GM12872 (cell line): Measurements from ENCODE around the gene WWOX.

Experiments used
- TF ChIP-seq, protein P1 (sequence below): IDR thresholded peaks from 3 replicates; pipeline ENCODE4 v1.5.1; 2011; ENCODE audit warnings: low read depth, mild to moderate bottlenecking, low read length, moderate library complexity; ENCODE audit not compliant: insufficient read depth

The WWOX gene

DNA sequence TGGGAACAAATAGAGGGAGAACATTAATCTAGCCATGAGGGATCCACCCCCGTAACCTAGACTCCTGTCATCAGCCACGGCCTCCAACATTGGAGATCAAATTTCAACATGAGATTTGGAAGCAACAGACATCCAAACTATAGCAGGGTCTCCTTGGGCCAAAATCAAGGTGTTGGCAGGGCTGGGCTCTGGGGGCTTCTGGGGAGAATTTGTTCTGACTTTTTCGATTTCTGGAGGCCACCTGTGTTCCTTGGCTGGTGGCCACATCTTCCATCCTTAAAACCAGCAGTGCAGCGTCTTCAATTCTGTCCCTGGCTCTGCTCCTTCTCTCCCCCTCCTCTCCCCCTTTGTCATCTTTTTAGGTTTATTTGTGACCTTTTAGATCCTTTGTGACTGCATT is 546.2 kb downstream of the WWOX start:
- TF ChIP-seq, protein P1, sequence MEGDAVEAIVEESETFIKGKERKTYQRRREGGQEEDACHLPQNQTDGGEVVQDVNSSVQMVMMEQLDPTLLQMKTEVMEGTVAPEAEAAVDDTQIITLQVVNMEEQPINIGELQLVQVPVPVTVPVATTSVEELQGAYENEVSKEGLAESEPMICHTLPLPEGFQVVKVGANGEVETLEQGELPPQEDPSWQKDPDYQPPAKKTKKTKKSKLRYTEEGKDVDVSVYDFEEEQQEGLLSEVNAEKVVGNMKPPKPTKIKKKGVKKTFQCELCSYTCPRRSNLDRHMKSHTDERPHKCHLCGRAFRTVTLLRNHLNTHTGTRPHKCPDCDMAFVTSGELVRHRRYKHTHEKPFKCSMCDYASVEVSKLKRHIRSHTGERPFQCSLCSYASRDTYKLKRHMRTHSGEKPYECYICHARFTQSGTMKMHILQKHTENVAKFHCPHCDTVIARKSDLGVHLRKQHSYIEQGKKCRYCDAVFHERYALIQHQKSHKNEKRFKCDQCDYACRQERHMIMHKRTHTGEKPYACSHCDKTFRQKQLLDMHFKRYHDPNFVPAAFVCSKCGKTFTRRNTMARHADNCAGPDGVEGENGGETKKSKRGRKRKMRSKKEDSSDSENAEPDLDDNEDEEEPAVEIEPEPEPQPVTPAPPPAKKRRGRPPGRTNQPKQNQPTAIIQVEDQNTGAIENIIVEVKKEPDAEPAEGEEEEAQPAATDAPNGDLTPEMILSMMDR, result no peak

DNA sequence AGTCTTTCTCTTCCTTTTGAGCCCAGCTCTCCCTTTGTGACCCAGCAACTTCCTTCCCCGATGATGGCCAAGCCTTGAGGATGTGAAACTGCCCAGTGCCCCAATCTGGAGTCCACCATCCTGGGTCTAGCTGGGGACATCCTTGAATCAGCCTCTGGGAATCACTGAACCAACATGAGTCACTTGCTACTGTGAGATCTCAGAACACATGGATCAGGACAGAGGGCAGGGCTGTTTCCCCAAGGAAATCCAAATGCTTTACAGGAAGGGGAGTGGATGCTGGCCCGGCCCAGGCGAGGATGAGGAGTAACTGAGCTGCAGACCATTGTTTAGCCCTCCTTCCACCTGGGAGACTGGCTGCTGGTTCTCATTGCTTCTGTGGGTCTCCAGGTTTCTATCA is 547.6 kb downstream of the WWOX start:
- TF ChIP-seq, protein P1, result no peak

DNA sequence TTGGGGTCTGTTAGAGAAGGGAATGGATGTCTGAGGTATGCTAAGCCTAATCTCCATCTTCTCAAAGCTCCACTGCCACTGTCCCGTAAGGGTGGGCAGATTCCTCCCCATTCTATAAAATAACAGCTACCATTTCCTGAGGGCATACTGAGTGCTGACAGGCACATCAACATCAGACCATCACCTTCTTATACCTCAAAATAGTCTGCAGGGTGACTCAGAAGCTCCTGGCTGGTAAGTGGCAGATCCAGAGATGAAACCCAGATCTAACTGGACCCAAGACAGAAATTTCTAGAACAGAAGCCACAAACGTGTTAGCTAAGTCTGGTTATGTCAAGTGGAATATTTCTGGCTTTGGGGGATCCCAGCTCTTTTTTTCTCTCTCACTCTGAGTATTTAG is 548.0 kb downstream of the WWOX start:
- TF ChIP-seq, protein P1, result no peak

GRCh38 chr16:78648517-78648916 is 549.1 kb downstream of the WWOX start:
- TF ChIP-seq, protein P1, result no peak

DNA sequence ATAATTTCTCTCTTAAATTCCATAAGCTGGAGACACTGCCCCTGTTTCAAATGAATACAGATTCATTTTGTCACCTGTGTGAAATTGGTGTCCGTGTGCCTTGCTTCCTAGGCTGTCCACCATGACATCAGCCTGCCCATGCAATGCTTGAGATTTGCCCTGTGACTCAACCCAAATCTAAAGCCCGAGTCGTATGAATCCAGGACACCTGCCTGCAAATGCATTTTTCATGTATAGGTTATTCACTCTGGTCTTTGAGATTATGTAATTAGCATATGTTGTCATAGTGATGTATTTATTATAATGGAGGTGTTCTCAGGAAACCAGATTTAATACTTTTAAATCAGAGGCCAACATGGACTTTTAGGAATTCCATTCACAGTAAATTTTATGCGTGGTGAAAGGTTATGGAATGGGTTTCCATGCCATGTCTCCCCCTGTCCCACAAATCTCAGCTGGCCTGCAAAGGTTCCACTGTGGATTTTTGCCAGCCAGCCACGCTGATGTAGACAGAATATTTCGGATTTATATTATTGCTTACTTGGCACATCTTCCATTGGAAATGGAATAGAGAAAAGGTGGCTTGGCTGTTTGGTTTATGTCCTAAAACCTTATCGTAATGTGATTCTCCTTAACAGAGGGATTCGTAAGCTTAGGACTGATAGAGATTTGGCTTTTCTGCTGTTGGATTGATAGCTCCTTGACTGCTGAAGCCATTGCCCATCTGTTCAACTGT is 551.1 kb downstream of the WWOX start:
- TF ChIP-seq, protein P1, result no peak

DNA sequence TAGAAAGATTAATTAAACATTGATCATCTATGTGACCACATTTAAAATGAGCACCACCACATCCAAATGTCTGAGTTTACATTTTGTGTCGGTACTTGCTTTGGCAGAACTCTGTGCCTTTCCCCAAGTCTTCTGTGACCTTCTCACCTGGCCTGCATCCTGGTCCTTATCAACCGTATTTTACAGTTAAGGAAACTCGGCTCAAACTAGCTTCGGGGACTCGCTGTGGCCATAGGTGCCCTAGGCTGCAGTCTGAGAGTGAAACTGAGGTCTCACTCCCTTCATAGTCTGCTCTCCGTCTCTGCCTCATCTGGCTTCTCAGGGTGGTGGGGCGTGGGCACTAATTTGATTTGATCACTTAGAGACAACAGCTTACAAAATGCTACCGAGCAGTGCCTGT is 555.5 kb downstream of the WWOX start:
- TF ChIP-seq, protein P1, result no peak

- TF ChIP-seq, protein P1, result no peak
Measured at GRCh38 chr16:78655331-78656113, 556.1 kb downstream of the WWOX start.
